Kidney glomerular epithelial cell (primary cell): Measurements from ENCODE around the gene PLCD1.

ENCODE experiments used
- DNase-seq: peaks from one replicate; lab custom pipeline; 2025; lab: John Stamatoyannopoulos, UW

The PLCD1 gene

DNA sequence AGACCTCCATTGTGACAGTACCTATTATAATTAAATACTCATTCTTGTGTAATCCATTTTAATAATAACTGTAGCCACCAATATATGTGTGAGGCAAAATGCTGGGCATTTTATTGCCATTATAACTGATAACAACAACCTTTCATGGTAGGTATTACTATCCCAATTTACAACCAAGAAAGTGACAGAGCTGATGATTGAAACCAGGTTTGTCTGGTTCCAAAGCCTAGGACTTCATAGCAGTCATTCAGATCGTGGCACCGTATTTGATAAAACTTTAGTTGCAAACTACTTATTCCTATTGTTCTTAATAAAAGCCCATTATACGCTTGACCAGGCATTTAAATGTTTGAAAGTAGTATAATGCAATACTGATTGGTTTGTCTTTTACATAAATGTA, 65.3 kb downstream of the PLCD1 start:
- no peak for DNase-seq

DNA sequence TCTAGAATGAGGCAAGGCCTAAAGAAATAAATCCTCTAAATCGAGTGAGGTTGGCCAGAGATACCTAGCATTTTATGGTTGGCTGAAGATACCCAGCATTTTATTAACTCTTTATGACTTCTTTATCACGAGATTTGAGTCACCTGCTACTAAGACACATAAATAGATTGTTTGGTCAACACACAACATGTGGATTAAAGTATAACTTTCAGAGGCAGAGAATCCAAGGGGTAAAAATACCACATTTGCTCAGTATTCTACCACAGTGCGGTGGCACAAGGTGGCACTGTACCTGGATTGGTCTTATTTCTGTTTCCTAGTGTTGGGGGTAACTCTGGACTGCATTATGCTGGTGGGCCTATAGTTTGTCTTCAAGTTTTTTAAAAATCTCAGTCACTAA, 65.8 kb downstream of the PLCD1 start:
- DNase-seq: peak; percentile 23

DNA sequence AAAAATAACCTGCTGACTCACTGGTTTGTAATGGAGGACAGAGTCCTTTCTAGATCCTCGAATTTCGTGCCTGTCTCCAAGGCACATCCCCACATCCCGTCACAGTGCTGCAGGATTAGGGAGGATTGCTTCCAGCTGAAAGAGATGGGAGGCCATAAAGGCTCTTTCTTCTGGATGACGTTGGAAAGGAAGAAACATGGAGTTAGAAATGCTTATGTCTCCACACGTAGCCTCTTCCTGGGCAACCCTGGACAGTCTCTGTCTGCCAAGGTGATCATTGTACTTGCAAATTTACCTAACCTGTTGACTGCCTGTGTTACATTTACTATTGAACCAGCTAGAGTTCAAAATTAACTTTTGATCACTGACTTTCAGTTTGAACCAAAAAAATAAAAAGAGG, 66.4 kb downstream of the PLCD1 start:
- peak; percentile 12 for DNase-seq

DNA sequence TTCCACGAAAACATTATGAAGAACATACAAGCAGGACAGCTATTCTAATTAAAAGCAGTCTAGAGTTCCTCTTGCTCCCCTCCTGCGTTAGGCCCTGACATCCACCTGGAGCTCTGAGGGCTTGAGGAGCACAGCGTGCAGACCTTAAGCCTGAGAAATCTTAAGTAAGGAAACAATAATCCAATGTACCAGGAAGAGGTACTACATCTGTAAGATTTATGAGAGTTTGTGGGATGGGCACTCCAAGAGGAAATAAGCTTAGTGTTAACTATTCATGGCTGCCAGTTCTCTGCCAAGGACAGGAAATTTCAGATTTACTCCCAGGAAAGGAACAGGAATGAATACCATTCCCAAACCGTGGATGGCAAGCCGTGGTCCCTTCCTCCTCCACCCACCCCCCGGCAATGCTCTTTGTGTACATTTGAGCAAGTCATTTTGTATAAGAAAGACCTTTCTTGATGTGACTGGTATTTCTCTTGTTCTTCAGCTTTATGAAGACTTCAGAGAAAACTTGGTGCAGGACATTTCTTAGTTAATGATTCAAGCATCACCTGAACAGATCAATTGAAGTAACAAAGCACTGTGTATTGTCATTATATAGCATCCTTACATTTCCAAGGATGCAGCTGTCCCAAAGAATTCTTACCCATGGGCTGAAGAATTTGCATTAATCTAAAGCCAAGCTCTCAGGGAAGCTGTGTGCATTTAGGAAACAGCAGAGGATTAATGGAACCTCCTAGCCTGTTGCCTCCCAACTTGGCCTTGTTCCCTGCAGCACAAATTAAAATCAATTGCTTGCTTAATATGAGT, 67.6 kb downstream of the PLCD1 start:
- no peak for DNase-seq

DNA sequence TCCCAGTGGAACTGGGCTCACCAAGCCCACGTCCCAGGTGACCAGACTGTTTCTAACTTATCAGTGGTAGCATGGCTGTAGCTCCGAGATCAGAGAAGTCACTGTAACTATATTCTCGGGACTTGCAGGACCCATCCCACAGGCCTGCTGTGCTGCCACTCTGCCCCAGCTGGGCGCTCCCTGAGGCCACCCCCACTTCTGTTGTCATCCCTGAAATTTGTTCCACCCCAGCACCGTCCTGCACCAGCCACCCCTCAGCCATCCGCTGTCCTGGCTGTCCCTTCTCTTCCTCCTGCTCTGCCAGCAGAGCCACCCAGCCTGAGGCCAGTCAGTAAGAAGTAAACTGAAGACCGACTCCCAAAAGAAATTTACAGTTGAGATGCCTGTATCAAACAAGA, 71.9 kb downstream of the PLCD1 start:
- DNase-seq: no peak
